ENCODE measurements around the gene PRKCB. TPM values are rescaled to one million over a fixed set of nuclear protein-coding genes. Genes with fewer than 3 reads are reported as not detected.

The PRKCB gene
- polyA plus RNA-seq, 1 donor from 2014 or later, result 27.6 TPM

DNA sequence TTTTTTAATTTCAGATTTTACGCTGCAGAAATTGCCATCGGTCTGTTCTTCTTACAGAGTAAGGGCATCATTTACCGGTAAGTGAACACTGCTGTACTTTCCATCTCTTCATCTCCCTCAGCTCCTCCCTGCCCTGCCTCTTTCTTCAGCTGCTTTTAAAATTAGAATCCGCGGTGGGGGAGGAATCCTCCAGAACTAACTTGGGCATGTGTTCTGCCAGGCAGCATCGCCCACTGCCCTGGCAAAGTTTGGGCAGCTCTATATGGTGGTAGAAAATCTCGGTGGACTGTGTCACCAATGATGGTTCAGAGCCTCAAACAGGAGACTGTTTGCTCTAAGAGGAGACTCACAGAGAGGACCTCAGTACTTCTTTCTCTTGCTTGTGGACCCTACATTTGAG, 338.7 kb downstream of the PRKCB start:
- Histone ChIP-seq H3K9me2 (ENCODE audit: insufficient read depth, low read length) (no peaks in the 10 kb centered on the region), H3K27me3 (ENCODE audit: insufficient read depth, low read depth, low read length) (no peaks in the 10 kb centered on the region), H3K9ac (ENCODE audit: low read length) (no peak overlapping the region), H3K27ac (ENCODE audit: low read length) (no peak overlapping the region), H4K20me1 (ENCODE audit: insufficient read depth) (no peaks in the 10 kb centered on the region), H3K36me3 (ENCODE audit: insufficient read depth, low read length) (no peaks in the 10 kb centered on the region), H3K4me3 (ENCODE audit: low read length) (no peak overlapping the region), H3F3A (ENCODE audit: insufficient read depth, low read length, poor library complexity, severe bottlenecking) (no peaks in the 10 kb centered on the region), H2AFZ (ENCODE audit: low read depth, low read length) (no peak overlapping the region), H3K9me3 (ENCODE audit: low read length) (no peaks in the 10 kb centered on the region), H3K4me2 (ENCODE audit: low read length) (no peak overlapping the region), H3K79me2 (replicated peaks; ENCODE audit: insufficient read depth, low read length) (no peaks in the 10 kb centered on the region)
- TF ChIP-seq SMC3 (conservative IDR thresholded peaks at IDR 0.05; ENCODE audit: poor library complexity) (no peak), EP300 (conservative IDR thresholded peaks at IDR 0.05; ENCODE audit: poor library complexity, severe bottlenecking) (no peak), POLR2AphosphoS5 (IDR thresholded peaks at IDR 0.05) (no peak), MXI1 (conservative IDR thresholded peaks at IDR 0.05; ENCODE audit: poor library complexity, severe bottlenecking) (no peak)
- TF ChIP-seq, protein P1, sequence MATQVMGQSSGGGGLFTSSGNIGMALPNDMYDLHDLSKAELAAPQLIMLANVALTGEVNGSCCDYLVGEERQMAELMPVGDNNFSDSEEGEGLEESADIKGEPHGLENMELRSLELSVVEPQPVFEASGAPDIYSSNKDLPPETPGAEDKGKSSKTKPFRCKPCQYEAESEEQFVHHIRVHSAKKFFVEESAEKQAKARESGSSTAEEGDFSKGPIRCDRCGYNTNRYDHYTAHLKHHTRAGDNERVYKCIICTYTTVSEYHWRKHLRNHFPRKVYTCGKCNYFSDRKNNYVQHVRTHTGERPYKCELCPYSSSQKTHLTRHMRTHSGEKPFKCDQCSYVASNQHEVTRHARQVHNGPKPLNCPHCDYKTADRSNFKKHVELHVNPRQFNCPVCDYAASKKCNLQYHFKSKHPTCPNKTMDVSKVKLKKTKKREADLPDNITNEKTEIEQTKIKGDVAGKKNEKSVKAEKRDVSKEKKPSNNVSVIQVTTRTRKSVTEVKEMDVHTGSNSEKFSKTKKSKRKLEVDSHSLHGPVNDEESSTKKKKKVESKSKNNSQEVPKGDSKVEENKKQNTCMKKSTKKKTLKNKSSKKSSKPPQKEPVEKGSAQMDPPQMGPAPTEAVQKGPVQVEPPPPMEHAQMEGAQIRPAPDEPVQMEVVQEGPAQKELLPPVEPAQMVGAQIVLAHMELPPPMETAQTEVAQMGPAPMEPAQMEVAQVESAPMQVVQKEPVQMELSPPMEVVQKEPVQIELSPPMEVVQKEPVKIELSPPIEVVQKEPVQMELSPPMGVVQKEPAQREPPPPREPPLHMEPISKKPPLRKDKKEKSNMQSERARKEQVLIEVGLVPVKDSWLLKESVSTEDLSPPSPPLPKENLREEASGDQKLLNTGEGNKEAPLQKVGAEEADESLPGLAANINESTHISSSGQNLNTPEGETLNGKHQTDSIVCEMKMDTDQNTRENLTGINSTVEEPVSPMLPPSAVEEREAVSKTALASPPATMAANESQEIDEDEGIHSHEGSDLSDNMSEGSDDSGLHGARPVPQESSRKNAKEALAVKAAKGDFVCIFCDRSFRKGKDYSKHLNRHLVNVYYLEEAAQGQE (IDR thresholded peaks at IDR 0.05; ENCODE audit: borderline replicate concordance), result no peak

DNA sequence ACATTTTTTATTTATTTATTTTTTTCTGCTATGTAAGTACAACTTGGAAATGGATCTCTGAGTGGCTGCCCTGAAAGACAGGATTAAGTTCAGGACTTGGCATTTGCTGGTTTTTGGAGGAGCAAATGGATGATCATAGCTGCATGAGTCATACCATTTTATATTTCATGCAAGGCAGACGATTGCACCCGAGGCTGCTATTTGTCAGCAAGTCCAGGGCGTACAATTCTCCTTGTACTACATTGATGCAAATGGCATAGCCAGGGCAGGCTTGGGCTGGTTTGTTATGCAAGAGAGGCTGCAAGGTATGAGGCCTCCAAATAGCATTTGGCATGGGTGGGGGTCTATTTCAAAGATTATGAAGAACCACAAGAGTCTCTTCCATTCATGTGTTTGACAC, 339.2 kb downstream of the PRKCB start:
- H3K9me2 ChIP-seq (ENCODE audit: insufficient read depth, low read length), result no peaks in the 10 kb centered on the region
- no peaks in the 10 kb centered on the region for H3K9me3 ChIP-seq (ENCODE audit: low read length)
- H4K20me1 ChIP-seq (ENCODE audit: insufficient read depth), result no peaks in the 10 kb centered on the region
- TF ChIP-seq, protein P1 (IDR thresholded peaks at IDR 0.05; ENCODE audit: borderline replicate concordance), result no peak
- TF ChIP-seq SMC3 (conservative IDR thresholded peaks at IDR 0.05; ENCODE audit: poor library complexity) (no peak), RAD21 (conservative IDR thresholded peaks at IDR 0.05) (no peak), EZH2 (IDR thresholded peaks at IDR 0.05; ENCODE audit: borderline replicate concordance, insufficient read depth, low read length, poor library complexity, severe bottlenecking) (no peak), MXI1 (conservative IDR thresholded peaks at IDR 0.05; ENCODE audit: poor library complexity, severe bottlenecking) (no peak)
- no peak overlapping the region for H3K4me3 ChIP-seq (ENCODE audit: low read length)
- no peak overlapping the region for H2AFZ ChIP-seq (ENCODE audit: low read depth, low read length)
- no peak overlapping the region for H3K27ac ChIP-seq (ENCODE audit: low read length)
- no peak overlapping the region for H3K4me2 ChIP-seq (ENCODE audit: low read length)
- no peak overlapping the region for H3K9ac ChIP-seq (ENCODE audit: low read length)
- H3K27me3 ChIP-seq (ENCODE audit: insufficient read depth, low read depth, low read length), result no peaks in the 10 kb centered on the region
- H3F3A ChIP-seq (ENCODE audit: insufficient read depth, low read length, poor library complexity, severe bottlenecking), result no peaks in the 10 kb centered on the region
- no peaks in the 10 kb centered on the region for H3K79me2 ChIP-seq (replicated peaks; ENCODE audit: insufficient read depth, low read length)
- no peaks in the 10 kb centered on the region for H3K36me3 ChIP-seq (ENCODE audit: insufficient read depth, low read length)

All from neural cell (in vitro differentiated cells).